HEK293 (cell line): ENCODE results near the gene SLC30A3.
A peak's percentile ranks its signal among the peaks of the same experiment; 100 is the strongest.

ENCODE experiments used
- GLI4 ChIP-seq: fragments of 450-650 bp; formaldehyde crosslinking; IDR thresholded peaks from 2 replicates; pipeline ENCODE4 v1.5.1; 2016; ENCODE audit warnings: missing biosample characterization, missing genetic modification characterization
- GLIS1 ChIP-seq: fragments of 450-650 bp; formaldehyde crosslinking; IDR thresholded peaks from 2 replicates; pipeline ENCODE4 v1.5.1; 2016; ENCODE audit warnings: missing biosample characterization, missing genetic modification characterization
- KLF17 ChIP-seq: fragments of 450-650 bp; formaldehyde crosslinking; IDR thresholded peaks from 2 replicates; pipeline ENCODE4 v1.5.1; 2016; ENCODE audit warnings: missing biosample characterization, missing genetic modification characterization
- KLF8 ChIP-seq: fragments of 450-650 bp; formaldehyde crosslinking; IDR thresholded peaks from 2 replicates; pipeline ENCODE4 v1.5.1; 2016; ENCODE audit warnings: missing biosample characterization, missing genetic modification characterization
- SALL2 ChIP-seq: fragments of 450-650 bp; formaldehyde crosslinking; IDR thresholded peaks from 2 replicates; pipeline ENCODE4 v1.5.0; 2017; ENCODE audit warnings: missing biosample characterization, mild to moderate bottlenecking, missing genetic modification characterization, borderline replicate concordance
- SP7 ChIP-seq: fragments of 450-650 bp; formaldehyde crosslinking; IDR thresholded peaks from 2 replicates; pipeline ENCODE4 v1.5.1; 2016; ENCODE audit warnings: missing biosample characterization, missing genetic modification characterization
- TRIM28 ChIP-seq: IDR thresholded peaks from 2 replicates; pipeline ENCODE4 v1.6.1; 2011; ENCODE audit warnings: low read length, control low read depth, borderline replicate concordance
- YY1 ChIP-seq: fragments of 450-650 bp; formaldehyde crosslinking; IDR thresholded peaks from 2 replicates; pipeline ENCODE4 v1.5.1; 2018; ENCODE audit warnings: missing biosample characterization, missing genetic modification characterization
- ZBTB21 ChIP-seq: fragments of 450-650 bp; formaldehyde crosslinking; IDR thresholded peaks from 2 replicates; pipeline ENCODE4 v1.5.1; 2017; ENCODE audit warnings: missing biosample characterization, missing genetic modification characterization
- ZEB2 ChIP-seq: fragments of 450-650 bp; formaldehyde crosslinking; IDR thresholded peaks from 2 replicates; pipeline ENCODE4 v1.5.1; 2016; ENCODE audit warnings: missing biosample characterization, missing genetic modification characterization
- ZFP3 ChIP-seq: fragments of 450-650 bp; formaldehyde crosslinking; IDR thresholded peaks from 2 replicates; pipeline ENCODE4 v1.5.1; 2016; ENCODE audit warnings: low read depth, missing biosample characterization, missing genetic modification characterization
- ZFP41 ChIP-seq: fragments of 450-650 bp; formaldehyde crosslinking; IDR thresholded peaks from 2 replicates; pipeline ENCODE4 v1.5.1; 2016; ENCODE audit warnings: missing biosample characterization, missing genetic modification characterization, borderline replicate concordance
- ZNF155 ChIP-seq: fragments of 450-650 bp; formaldehyde crosslinking; IDR thresholded peaks from 2 replicates; pipeline ENCODE4 v1.5.1; 2016; ENCODE audit warnings: missing biosample characterization, missing genetic modification characterization
- ZNF2 ChIP-seq: fragments of 450-650 bp; formaldehyde crosslinking; IDR thresholded peaks from 2 replicates; pipeline ENCODE4 v1.5.1; 2016; ENCODE audit warnings: missing biosample characterization, missing genetic modification characterization
- ZNF335 ChIP-seq: fragments of 450-650 bp; formaldehyde crosslinking; conservative IDR thresholded peaks from 2 replicates; pipeline ENCODE4 v1.5.1; 2016; ENCODE audit warnings: missing biosample characterization, missing genetic modification characterization
- ZNF354C ChIP-seq: fragments of 450-650 bp; formaldehyde crosslinking; IDR thresholded peaks from 2 replicates; pipeline ENCODE4 v1.5.1; 2016; ENCODE audit warnings: missing biosample characterization, missing genetic modification characterization, low read depth, borderline replicate concordance
- ZNF391 ChIP-seq: fragments of 450-650 bp; formaldehyde crosslinking; IDR thresholded peaks from 2 replicates; pipeline ENCODE4 v1.5.1; 2016; ENCODE audit warnings: low read depth, missing biosample characterization, missing genetic modification characterization, borderline replicate concordance
- ZNF426 ChIP-seq: fragments of 450-650 bp; formaldehyde crosslinking; IDR thresholded peaks from 2 replicates; pipeline ENCODE4 v1.5.1; 2017; ENCODE audit warnings: missing biosample characterization, missing genetic modification characterization, mild to moderate bottlenecking, inconsistent platforms, moderate library complexity
- ZNF510 ChIP-seq: fragments of 450-650 bp; formaldehyde crosslinking; IDR thresholded peaks from 2 replicates; pipeline ENCODE4 v1.5.1; 2018; ENCODE audit warnings: mild to moderate bottlenecking, missing genetic modification characterization, missing biosample characterization; ENCODE audit not compliant: insufficient replicate concordance
- ZNF513 ChIP-seq: fragments of 450-650 bp; IDR thresholded peaks from 2 replicates; pipeline ENCODE4 v1.5.1; 2018; ENCODE audit warnings: missing biosample characterization, missing genetic modification characterization
- ZNF529 ChIP-seq: fragments of 450-650 bp; formaldehyde crosslinking; IDR thresholded peaks from 2 replicates; pipeline ENCODE4 v1.5.1; 2017; ENCODE audit warnings: missing genetic modification characterization, missing biosample characterization; ENCODE audit not compliant: insufficient replicate concordance
- ZNF555 ChIP-seq: fragments of 450-650 bp; formaldehyde crosslinking; conservative IDR thresholded peaks from 2 replicates; pipeline ENCODE4 v1.5.1; 2017; ENCODE audit warnings: missing biosample characterization, mild to moderate bottlenecking, missing genetic modification characterization, inconsistent platforms
- ZNF558 ChIP-seq: fragments of 450-650 bp; formaldehyde crosslinking; IDR thresholded peaks from 2 replicates; pipeline ENCODE4 v1.5.1; 2016; ENCODE audit warnings: missing biosample characterization, missing genetic modification characterization
- ZNF561 ChIP-seq: fragments of 450-650 bp; IDR thresholded peaks from 2 replicates; pipeline ENCODE4 v1.5.1; 2018; ENCODE audit warnings: missing biosample characterization, missing genetic modification characterization, borderline replicate concordance
- ZNF580 ChIP-seq: fragments of 450-650 bp; formaldehyde crosslinking; IDR thresholded peaks from 2 replicates; pipeline ENCODE4 v1.5.1; 2016; ENCODE audit warnings: missing biosample characterization, missing genetic modification characterization
- ZNF585B ChIP-seq: fragments of 450-650 bp; formaldehyde crosslinking; IDR thresholded peaks from 2 replicates; pipeline ENCODE4 v1.5.1; 2016; ENCODE audit warnings: missing biosample characterization, missing genetic modification characterization
- ZNF610 ChIP-seq: fragments of 450-650 bp; formaldehyde crosslinking; IDR thresholded peaks from 2 replicates; pipeline ENCODE4 v1.5.1; 2016; ENCODE audit warnings: missing biosample characterization, missing genetic modification characterization, borderline replicate concordance
- ZNF629 ChIP-seq: fragments of 450-650 bp; formaldehyde crosslinking; IDR thresholded peaks from 2 replicates; pipeline ENCODE4 v1.5.1; 2017; ENCODE audit warnings: missing biosample characterization, missing genetic modification characterization
- ZNF645 ChIP-seq: fragments of 450-650 bp; formaldehyde crosslinking; IDR thresholded peaks from 2 replicates; pipeline ENCODE4; 2016; ENCODE audit warnings: missing biosample characterization, missing genetic modification characterization
- ZNF654 ChIP-seq: fragments of 450-650 bp; formaldehyde crosslinking; IDR thresholded peaks from 2 replicates; pipeline ENCODE4 v1.5.1; 2016; ENCODE audit warnings: low read depth, missing biosample characterization, missing genetic modification characterization
- ZNF791 ChIP-seq: fragments of 450-650 bp; formaldehyde crosslinking; IDR thresholded peaks from 2 replicates; pipeline ENCODE4 v1.5.1; 2016; ENCODE audit warnings: missing biosample characterization, missing genetic modification characterization
- ZSCAN18 ChIP-seq: fragments of 450-650 bp; formaldehyde crosslinking; IDR thresholded peaks from 2 replicates; pipeline ENCODE4 v1.5.1; 2016; ENCODE audit warnings: missing biosample characterization, missing genetic modification characterization
- ZSCAN30 ChIP-seq: fragments of 450-650 bp; IDR thresholded peaks from 2 replicates; pipeline ENCODE4 v1.5.1; 2018; ENCODE audit warnings: missing biosample characterization, mild to moderate bottlenecking, missing genetic modification characterization, moderate library complexity

Gene SLC30A3

GRCh38 chr2:27303093-27304025, 40.5 kb upstream of the SLC30A3 start (continued):
- TF ChIP-seq ZNF610 (tag by site-specific recombination) = 0 out of 2 replicates have a peak, but pooled peaks have one; percentile 23
- TF ChIP-seq ZNF629 = peak; percentile 90
- TF ChIP-seq ZNF513 (tag by site-specific recombination) = no peak
- no peak for TF ChIP-seq ZNF529 (tag by site-specific recombination)
- no peak for TF ChIP-seq ZNF645 (tag by site-specific recombination)
- peak; percentile 36; the same call in 1 of the 2 replicates for TF ChIP-seq ZEB2 (tag by site-specific recombination)
- TF ChIP-seq ZNF155 (tag by site-specific recombination) = no peak
- TF ChIP-seq KLF17 (tag by site-specific recombination) = peak; percentile 32; the same call in 1 of the 2 replicates
- TF ChIP-seq ZNF555 (tag by site-specific recombination) = no peak
- TF ChIP-seq SALL2 (tag by site-specific recombination) = no peak
- TF ChIP-seq ZNF580 (tag by site-specific recombination) = no peak
- TF ChIP-seq ZSCAN30 (tag by site-specific recombination) = no peak
- TF ChIP-seq ZNF558 (tag by site-specific recombination) = no peak
- no peak for TF ChIP-seq ZNF510 (tag by site-specific recombination)
- no peak for TF ChIP-seq ZFP3
- TF ChIP-seq GLI4 = no peak
- TF ChIP-seq ZNF2 (tag by site-specific recombination) = peak; percentile 64; the same call in 1 of the 2 replicates
- no peak for TF ChIP-seq ZNF335 (tag by site-specific recombination)
- no peak for TF ChIP-seq ZNF561 (tag by site-specific recombination)
- peak; percentile 26; the same call in 1 of the 2 replicates for TF ChIP-seq KLF8
- no peak for TF ChIP-seq TRIM28
- TF ChIP-seq ZNF654 (tag by site-specific recombination) = peak; percentile 91
- TF ChIP-seq ZNF791 (tag by site-specific recombination) = no peak
- peak; percentile 31 for TF ChIP-seq SP7 (tag by site-specific recombination)
- no peak for TF ChIP-seq ZNF585B (tag by site-specific recombination)
- TF ChIP-seq ZSCAN18 = no peak
- 0 out of 2 replicates have a peak, but pooled peaks have one; percentile 10 for TF ChIP-seq GLIS1 (tag by site-specific recombination)
- no peak for TF ChIP-seq ZNF391 (tag by site-specific recombination)
- no peak for TF ChIP-seq ZFP41 (tag by site-specific recombination)
- no peak for TF ChIP-seq YY1
- no peak for TF ChIP-seq ZNF354C
- TF ChIP-seq ZNF426 (tag by site-specific recombination) = no peak
- TF ChIP-seq ZBTB21 = peak; percentile 70
